Lower lobe of right lung (tissue), 2 donors: ENCODE data around the gene WDFY2. TPM values are rescaled to one million over a fixed set of nuclear protein-coding genes. Genes with fewer than 3 reads are reported as not detected.

ENCODE experiments used
- ATAC-seq, 2 donors: fragments of 200-7000 bp; cut with Tn5 transposase; one replicate each; pipeline ENCODE4 v1.9.1; 2020 to 2022; ENCODE audit warnings: mild to moderate bottlenecking in 2 of 2, moderate library complexity in 2 of 2
- DNase-seq: peaks from one replicate; pipeline ENCODE4 v3.0.0-alpha.2; 2020
- H3K27ac ChIP-seq: fragments of 200-600 bp; one replicate; pipeline ENCODE4 v1.8.0; 2022
- H3K27me3 ChIP-seq: fragments of 200-600 bp; one replicate; pipeline ENCODE4 v1.8.0; 2022; ENCODE audit warnings: low read depth
- H3K36me3 ChIP-seq: fragments of 200-600 bp; one replicate; pipeline ENCODE4 v1.8.0; 2022; ENCODE audit warnings: mild to moderate bottlenecking
- H3K4me1 ChIP-seq: fragments of 200-600 bp; one replicate; pipeline ENCODE4 v1.8.0; 2022
- H3K4me3 ChIP-seq: fragments of 200-600 bp; one replicate; pipeline ENCODE4 v1.8.0; 2022; ENCODE audit warnings: mild to moderate bottlenecking
- H3K9me3 ChIP-seq: fragments of 200-600 bp; one replicate; pipeline ENCODE4 v1.8.0; 2022
- CTCF ChIP-seq: fragments of 200-600 bp; IDR thresholded peaks from one replicate; pipeline ENCODE4 v1.8.0; 2022; ENCODE audit warnings: antibody characterized with exemption, mild to moderate bottlenecking
- intact Hi-C: fragments of 100-400 bp; cut with DNase I; formaldehyde crosslinking; loops from one replicate; pipeline ENCODE4 v1.11.0; 2022
- total RNA-seq: library from RNA; stranded (reverse); fragmentation: NEBNext Ultra II Directional; extraction: Animal tissue kit (Norgen Biotek cat#: 25700); gene quantifications from one replicate; pipeline ENCODE4 v1.2.1, GENCODE V29; 2021
- donor health status: DM: no; HTN: yes; CAD: no; lungs with severe emphysema.

The WDFY2 gene
- total RNA-seq, 1 donor from 2014 or later, result 16.6 TPM

- no peak overlapping the region for H3K4me3 ChIP-seq
- peaks cover 4% of the 10 kb centered on the region for H3K36me3 ChIP-seq
- no peak for TF ChIP-seq CTCF
- intact Hi-C loops, result no loop called here
- no peaks in the 10 kb centered on the region for H3K27me3 ChIP-seq
- no peak for ATAC-seq
- no peaks in the 10 kb centered on the region for H3K4me1 ChIP-seq
- H3K27ac ChIP-seq, result no peak overlapping the region
- DNase-seq, result no peak
- peaks cover 11% of the 10 kb centered on the region for H3K9me3 ChIP-seq
These were observed 162.5 kb downstream of the WDFY2 start for GRCh38 chr13:51746802-51747201.

GRCh38 chr13:51747438-51748434 is 163.5 kb downstream of the WDFY2 start:
- H3K4me1 ChIP-seq, result no peaks in the 10 kb centered on the region
- H3K4me3 ChIP-seq, result no peak overlapping the region
- intact Hi-C loops, result no loop called here
- no peak overlapping the region for H3K27ac ChIP-seq
- H3K9me3 ChIP-seq, result peaks cover 11% of the 10 kb centered on the region
- peaks cover 8% of the 10 kb centered on the region for H3K36me3 ChIP-seq
- no peak for TF ChIP-seq CTCF
- DNase-seq (no peak), ATAC-seq (no peak)
- no peaks in the 10 kb centered on the region for H3K27me3 ChIP-seq

GRCh38 chr13:51756651-51757050 is 172.4 kb downstream of the WDFY2 start:
- no peaks in the 10 kb centered on the region for H3K4me1 ChIP-seq
- intact Hi-C loops, result no loop called here
- peaks cover 72% of the 10 kb centered on the region for H3K36me3 ChIP-seq
- DNase-seq (no peak), ATAC-seq (no peak)
- H3K27me3 ChIP-seq, result no peaks in the 10 kb centered on the region
- H3K27ac ChIP-seq, result no peak overlapping the region
- no peak for TF ChIP-seq CTCF
- H3K4me3 ChIP-seq, result no peak overlapping the region
- no peaks in the 10 kb centered on the region for H3K9me3 ChIP-seq

- no peak for DNase-seq
- peaks cover 61% of the 10 kb centered on the region for H3K36me3 ChIP-seq
- no peak for ATAC-seq
- no peak overlapping the region for H3K4me3 ChIP-seq
- intact Hi-C loops, result no loop called here
- H3K4me1 ChIP-seq, result no peaks in the 10 kb centered on the region
- no peaks in the 10 kb centered on the region for H3K9me3 ChIP-seq
- no peaks in the 10 kb centered on the region for H3K27me3 ChIP-seq
- TF ChIP-seq CTCF, result no peak
- no peak overlapping the region for H3K27ac ChIP-seq
These were observed 174.4 kb downstream of the WDFY2 start for GRCh38 chr13:51758691-51759090.

- peaks cover 4% of the 10 kb centered on the region for H3K4me1 ChIP-seq
- DNase-seq (no peak), ATAC-seq (no peak)
- peaks cover 56% of the 10 kb centered on the region for H3K36me3 ChIP-seq
- no peak overlapping the region for H3K27ac ChIP-seq
- no peak overlapping the region for H3K4me3 ChIP-seq
- intact Hi-C loops, result no loop called here
- no peak for TF ChIP-seq CTCF
- H3K27me3 ChIP-seq, result no peaks in the 10 kb centered on the region
- no peaks in the 10 kb centered on the region for H3K9me3 ChIP-seq
These were observed 175.0 kb downstream of the WDFY2 start for GRCh38 chr13:51759240-51759639.
